Right lobe of liver (tissue), 4 donors: ENCODE data around the gene NR3C2.

ENCODE experiments used
- POLR2A ChIP-seq: fragments of 450-650 bp; IDR thresholded peaks from one replicate; pipeline ENCODE4 v1.6.1; 2017; ENCODE audit warnings: antibody characterized with exemption, mild to moderate bottlenecking
- TF ChIP-seq, protein P1 (sequence below), 4 donors: fragments of 200-600 bp in 3 of 4; fragments of 450-650 bp in 1 of 4; IDR thresholded peaks; one replicate each; pipeline versions ENCODE4 v1.5.1 to v1.8.0; 2016 to 2022; ENCODE audit warnings: antibody characterized with exemption in 4 of 4, mild to moderate bottlenecking in 2 of 4
- donor health status: DM: no; HTN: no; CAD: no.
- donor health status: DM: no; HTN: no; CAD: no.
- donor health status: DM: no; HTN: yes; CAD: no.

DNA sequence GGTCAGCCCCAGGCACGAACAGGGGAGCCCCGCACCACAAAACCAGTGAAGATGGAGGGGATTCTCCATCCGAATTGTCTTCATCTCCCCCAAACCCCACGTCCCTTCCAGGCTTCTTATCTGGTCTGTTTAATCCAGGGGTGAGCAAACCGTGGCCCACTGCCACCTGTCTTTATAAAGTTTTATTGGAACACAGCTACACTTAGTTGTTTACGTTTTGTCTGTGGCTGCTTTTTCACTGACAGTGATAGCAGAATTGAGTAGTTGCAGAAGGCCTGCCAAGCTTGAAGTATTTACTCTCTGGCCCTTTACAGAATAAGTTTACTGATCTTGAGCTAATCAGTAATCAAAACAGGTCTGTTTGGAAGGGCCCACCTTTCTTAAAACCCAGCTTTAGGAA, 386.4 kb downstream of the NR3C2 start:
- TF ChIP-seq, protein P1, sequence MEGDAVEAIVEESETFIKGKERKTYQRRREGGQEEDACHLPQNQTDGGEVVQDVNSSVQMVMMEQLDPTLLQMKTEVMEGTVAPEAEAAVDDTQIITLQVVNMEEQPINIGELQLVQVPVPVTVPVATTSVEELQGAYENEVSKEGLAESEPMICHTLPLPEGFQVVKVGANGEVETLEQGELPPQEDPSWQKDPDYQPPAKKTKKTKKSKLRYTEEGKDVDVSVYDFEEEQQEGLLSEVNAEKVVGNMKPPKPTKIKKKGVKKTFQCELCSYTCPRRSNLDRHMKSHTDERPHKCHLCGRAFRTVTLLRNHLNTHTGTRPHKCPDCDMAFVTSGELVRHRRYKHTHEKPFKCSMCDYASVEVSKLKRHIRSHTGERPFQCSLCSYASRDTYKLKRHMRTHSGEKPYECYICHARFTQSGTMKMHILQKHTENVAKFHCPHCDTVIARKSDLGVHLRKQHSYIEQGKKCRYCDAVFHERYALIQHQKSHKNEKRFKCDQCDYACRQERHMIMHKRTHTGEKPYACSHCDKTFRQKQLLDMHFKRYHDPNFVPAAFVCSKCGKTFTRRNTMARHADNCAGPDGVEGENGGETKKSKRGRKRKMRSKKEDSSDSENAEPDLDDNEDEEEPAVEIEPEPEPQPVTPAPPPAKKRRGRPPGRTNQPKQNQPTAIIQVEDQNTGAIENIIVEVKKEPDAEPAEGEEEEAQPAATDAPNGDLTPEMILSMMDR (IDR thresholded peaks at IDR 0.05): no peak
- TF ChIP-seq POLR2A: no peak
